Measurements from ENCODE around the gene FHOD3.

DNA sequence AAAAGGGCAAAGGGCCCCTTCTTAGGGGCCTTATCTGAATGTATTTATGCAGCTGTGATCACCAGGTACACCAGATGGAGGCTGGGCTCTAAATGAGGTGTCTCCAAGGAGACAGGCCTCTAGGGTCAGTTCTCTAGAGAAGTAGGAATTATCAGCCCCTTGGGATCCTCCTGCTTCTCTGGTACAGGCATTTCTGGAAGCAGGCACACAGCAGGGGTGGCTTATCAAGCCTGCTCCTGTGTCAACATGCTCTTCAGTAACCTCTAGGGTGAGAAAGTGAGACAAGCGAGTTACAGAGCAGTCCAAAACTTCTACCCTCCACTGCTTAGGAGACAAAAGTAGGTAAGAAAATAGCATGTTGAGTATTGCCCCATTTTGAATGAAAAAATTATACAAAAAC is 517.5 kb downstream of the FHOD3 start:
- no peak for TF ChIP-seq POLR2A (IDR thresholded peaks at IDR 0.05)
- TF ChIP-seq, protein P1, sequence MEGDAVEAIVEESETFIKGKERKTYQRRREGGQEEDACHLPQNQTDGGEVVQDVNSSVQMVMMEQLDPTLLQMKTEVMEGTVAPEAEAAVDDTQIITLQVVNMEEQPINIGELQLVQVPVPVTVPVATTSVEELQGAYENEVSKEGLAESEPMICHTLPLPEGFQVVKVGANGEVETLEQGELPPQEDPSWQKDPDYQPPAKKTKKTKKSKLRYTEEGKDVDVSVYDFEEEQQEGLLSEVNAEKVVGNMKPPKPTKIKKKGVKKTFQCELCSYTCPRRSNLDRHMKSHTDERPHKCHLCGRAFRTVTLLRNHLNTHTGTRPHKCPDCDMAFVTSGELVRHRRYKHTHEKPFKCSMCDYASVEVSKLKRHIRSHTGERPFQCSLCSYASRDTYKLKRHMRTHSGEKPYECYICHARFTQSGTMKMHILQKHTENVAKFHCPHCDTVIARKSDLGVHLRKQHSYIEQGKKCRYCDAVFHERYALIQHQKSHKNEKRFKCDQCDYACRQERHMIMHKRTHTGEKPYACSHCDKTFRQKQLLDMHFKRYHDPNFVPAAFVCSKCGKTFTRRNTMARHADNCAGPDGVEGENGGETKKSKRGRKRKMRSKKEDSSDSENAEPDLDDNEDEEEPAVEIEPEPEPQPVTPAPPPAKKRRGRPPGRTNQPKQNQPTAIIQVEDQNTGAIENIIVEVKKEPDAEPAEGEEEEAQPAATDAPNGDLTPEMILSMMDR (IDR thresholded peaks at IDR 0.05): no peak
